Neural cell (in vitro differentiated cells): ENCODE results near the gene SYT6. TPM values are rescaled to one million over a fixed set of nuclear protein-coding genes. Genes with fewer than 3 reads are reported as not detected.

Experiments used
- H2AFZ ChIP-seq: fragments of 200-600, 300-800 bp; sonication (generic), shearing (Covaris generic); 2 replicates; pipeline ENCODE4 v1.6.0; 2014; ENCODE audit warnings: low read depth, mild to moderate bottlenecking, antibody characterized with exemption, low read length, moderate library complexity
- H3F3A ChIP-seq: fragments of 200-600 bp; shearing (Covaris generic); 2 replicates; pipeline ENCODE4 v1.6.1; 2016; ENCODE audit warnings: mild to moderate bottlenecking, moderate library complexity, mixed read lengths, antibody characterized with exemption, low read length; ENCODE audit not compliant: insufficient read depth, poor library complexity, severe bottlenecking
- H3K27ac ChIP-seq: fragments of 200-600, 300-800 bp; sonication (generic), shearing (Covaris generic); 2 replicates; pipeline ENCODE4 v1.5.1; 2014; ENCODE audit warnings: mild to moderate bottlenecking, low read length, moderate library complexity
- H3K27me3 ChIP-seq: fragments of 300-800, 200-600 bp; sonication (generic), shearing (Covaris generic); 2 replicates; pipeline ENCODE4 v1.6.0; 2014; ENCODE audit warnings: mild to moderate bottlenecking, low read depth, low read length, moderate library complexity; ENCODE audit not compliant: insufficient read depth
- H3K36me3 ChIP-seq: fragments of 300-800, 200-600 bp; sonication (generic), shearing (Covaris generic); 2 replicates; pipeline ENCODE4 v1.5.1; 2014; ENCODE audit warnings: mild to moderate bottlenecking, antibody characterized with exemption, low read length, moderate library complexity; ENCODE audit not compliant: insufficient read depth
- H3K4me2 ChIP-seq: fragments of 300-800, 200-600 bp; sonication (generic), shearing (Covaris generic); 2 replicates; pipeline ENCODE4 v1.6.0; 2014; ENCODE audit warnings: mild to moderate bottlenecking, low read length
- H3K4me3 ChIP-seq: fragments of 300-800, 200-600 bp; sonication (generic), shearing (Covaris generic); 2 replicates; pipeline ENCODE4 v1.5.1; 2014; ENCODE audit warnings: mild to moderate bottlenecking, low read length, moderate library complexity
- H3K79me2 ChIP-seq: fragments of 200-600 bp; shearing (Covaris generic); replicated peaks from 2 replicates; pipeline ENCODE4 v1.6.0; 2014; ENCODE audit warnings: mild to moderate bottlenecking, low read length, moderate library complexity; ENCODE audit not compliant: insufficient read depth
- H3K9ac ChIP-seq: fragments of 300-800, 200-600 bp; sonication (generic), shearing (Covaris generic); 2 replicates; pipeline ENCODE4 v1.6.1; 2016; ENCODE audit warnings: mild to moderate bottlenecking, low read length, mixed read lengths
- H3K9me2 ChIP-seq: fragments of 200-600 bp; shearing (Covaris generic); 2 replicates; pipeline ENCODE4 v1.6.1; 2016; ENCODE audit warnings: mild to moderate bottlenecking, low read length, mixed read lengths; ENCODE audit not compliant: insufficient read depth
- H3K9me3 ChIP-seq: fragments of 200-600, 300-800 bp; sonication (generic), shearing (Covaris generic); 2 replicates; pipeline ENCODE4 v1.6.1; 2016; ENCODE audit warnings: mild to moderate bottlenecking, mixed run types, low read length, moderate library complexity, mixed read lengths
- H4K20me1 ChIP-seq: fragments of 200-600 bp; shearing (Covaris generic); 2 replicates; pipeline ENCODE4 v1.6.1; 2016; ENCODE audit warnings: mild to moderate bottlenecking, mixed run types; ENCODE audit not compliant: insufficient read depth
- CTCF ChIP-seq: fragments of 450-650 bp; IDR thresholded peaks from 2 replicates; pipeline ENCODE4 v1.5.1; 2014; ENCODE audit warnings: antibody characterized with exemption, mild to moderate bottlenecking, moderate library complexity; ENCODE audit not compliant: poor library complexity, severe bottlenecking
- EP300 ChIP-seq: fragments of 450-650 bp; conservative IDR thresholded peaks from 2 replicates; pipeline ENCODE4 v1.6.1; 2014; ENCODE audit warnings: antibody characterized with exemption, mild to moderate bottlenecking, moderate library complexity; ENCODE audit not compliant: poor library complexity, severe bottlenecking
- EZH2 ChIP-seq: fragments of 200-600, 300-800 bp; shearing (Covaris generic), sonication (generic); IDR thresholded peaks from 2 replicates; pipeline ENCODE4 v1.6.1; 2014; ENCODE audit warnings: antibody characterized with exemption, low read length, borderline replicate concordance, mild to moderate bottlenecking; ENCODE audit not compliant: insufficient read depth, poor library complexity, severe bottlenecking
- MXI1 ChIP-seq: fragments of 450-650 bp; conservative IDR thresholded peaks from 2 replicates; pipeline ENCODE4 v1.6.1; 2014; ENCODE audit warnings: antibody characterized with exemption, mild to moderate bottlenecking; ENCODE audit not compliant: poor library complexity, severe bottlenecking
- POLR2AphosphoS5 ChIP-seq: IDR thresholded peaks from 2 replicates; pipeline ENCODE4 v1.6.1; 2012
- RAD21 ChIP-seq: fragments of 450-650 bp; conservative IDR thresholded peaks from 2 replicates; pipeline ENCODE4 v1.6.1; 2014; ENCODE audit warnings: antibody characterized with exemption, mild to moderate bottlenecking, moderate library complexity
- REST ChIP-seq: IDR thresholded peaks from 2 replicates; pipeline ENCODE4 v1.6.1; 2012; ENCODE audit warnings: borderline replicate concordance
- SMC3 ChIP-seq: fragments of 450-650 bp; conservative IDR thresholded peaks from 2 replicates; pipeline ENCODE4 v1.6.1; 2014; ENCODE audit warnings: antibody characterized with exemption, mild to moderate bottlenecking, moderate library complexity; ENCODE audit not compliant: poor library complexity
- TAF1 ChIP-seq: IDR thresholded peaks from 2 replicates; pipeline ENCODE4 v1.6.1; 2012; ENCODE audit warnings: low read depth
- polyA plus RNA-seq: library from polyadenylated mRNA; depleted of rRNA; stranded (reverse); fragments of >200 nt; gene quantifications from 2 replicates; pipeline ENCODE4 v1.2.3, GENCODE V29; 2014

SYT6 gene
- polyA plus RNA-seq, 1 donor from 2014 or later, result 8.1 TPM

GRCh38 chr1:114159941-114160340 is 6.3 kb upstream of the SYT6 start:
- Histone ChIP-seq H3K9ac (no peak overlapping the region), H3K27me3 (peaks cover 4% of the 10 kb centered on the region), H3K9me3 (no peaks in the 10 kb centered on the region), H3K36me3 (no peaks in the 10 kb centered on the region), H3K9me2 (no peaks in the 10 kb centered on the region), H3K27ac (no peak overlapping the region), H2AFZ (no peak overlapping the region), H3F3A (no peaks in the 10 kb centered on the region), H3K4me3 (no peak overlapping the region), H4K20me1 (no peaks in the 10 kb centered on the region), H3K4me2 (no peak overlapping the region), H3K79me2 (no peaks in the 10 kb centered on the region)
- TF ChIP-seq EP300, result no peak
- TF ChIP-seq POLR2AphosphoS5, result no peak
- TF ChIP-seq EZH2, result no peak
- TF ChIP-seq CTCF, result no peak
- no peak for TF ChIP-seq MXI1
- no peak for TF ChIP-seq RAD21

GRCh38 chr1:114157275-114157660 is 3.6 kb upstream of the SYT6 start:
- H3K27me3 ChIP-seq, result peaks cover 20% of the 10 kb centered on the region
- no peak overlapping the region for H3K4me3 ChIP-seq
- no peak overlapping the region for H3K4me2 ChIP-seq

More at GRCh38 chr1:114157275-114157660, 3.6 kb upstream of the SYT6 start:
- Histone ChIP-seq H3K9me3 (no peaks in the 10 kb centered on the region), H4K20me1 (no peaks in the 10 kb centered on the region), H3K9me2 (no peaks in the 10 kb centered on the region), H3K9ac (no peak overlapping the region), H3K79me2 (no peaks in the 10 kb centered on the region), H2AFZ (no peak overlapping the region), H3K27ac (no peak overlapping the region), H3F3A (peaks cover 5% of the 10 kb centered on the region), H3K36me3 (no peaks in the 10 kb centered on the region)
- no peak for TF ChIP-seq REST
- TF ChIP-seq EP300, result no peak
- TF ChIP-seq EZH2, result no peak
- no peak for TF ChIP-seq POLR2AphosphoS5
- no peak for TF ChIP-seq SMC3
- no peak for TF ChIP-seq MXI1
- TF ChIP-seq TAF1, result no peak
- TF ChIP-seq CTCF, result no peak
- TF ChIP-seq RAD21, result no peak
